DMS114 treated with DMSO at 0.1 percent for 48 hours (cell line): ENCODE results near the gene MRGPRX3.

Experiments used
- DNase-seq: peaks from one replicate; lab custom pipeline; 2025; ENCODE audit not compliant: unreplicated experiment; lab: John Stamatoyannopoulos, UW

The MRGPRX3 gene

DNA sequence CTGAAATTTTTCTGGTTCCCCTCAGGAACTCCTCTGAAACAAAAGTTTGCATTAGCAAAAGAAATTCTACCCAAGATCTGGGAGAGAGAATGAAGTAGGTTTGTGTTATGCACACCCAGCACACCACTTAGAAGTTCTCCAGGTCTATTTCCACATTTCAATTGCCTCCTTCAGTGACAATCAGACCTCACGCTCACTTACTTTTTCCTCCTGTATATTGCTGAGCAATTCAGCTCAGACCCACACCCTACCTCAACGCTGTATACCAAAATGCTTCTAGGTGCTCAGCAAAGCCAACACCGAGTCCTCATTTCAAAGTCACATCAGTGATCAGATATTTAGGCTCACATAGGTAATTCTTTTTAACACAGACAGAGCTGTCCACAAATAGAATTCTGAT, 19.2 kb downstream of the MRGPRX3 start:
- no peak for DNase-seq

DNA sequence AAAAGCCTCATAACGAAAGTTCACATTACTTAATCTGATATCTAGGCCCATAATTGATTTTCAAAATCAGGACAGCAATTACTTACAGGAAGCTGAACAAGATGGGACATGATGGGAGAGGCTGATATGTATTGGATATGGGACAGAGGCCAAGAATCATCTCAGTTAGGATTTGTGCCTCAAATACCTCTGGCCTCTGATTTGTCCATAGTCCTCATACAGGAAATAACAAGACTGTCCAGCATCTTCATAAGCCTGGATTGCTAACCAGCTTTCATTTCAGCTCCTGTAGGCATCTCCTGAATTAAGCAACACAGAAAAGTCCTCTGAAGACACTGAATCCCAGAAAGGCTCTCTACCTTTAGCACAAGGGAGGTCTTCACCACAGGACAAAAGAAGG, 36.0 kb downstream of the MRGPRX3 start:
- DNase-seq, result no peak

DNA sequence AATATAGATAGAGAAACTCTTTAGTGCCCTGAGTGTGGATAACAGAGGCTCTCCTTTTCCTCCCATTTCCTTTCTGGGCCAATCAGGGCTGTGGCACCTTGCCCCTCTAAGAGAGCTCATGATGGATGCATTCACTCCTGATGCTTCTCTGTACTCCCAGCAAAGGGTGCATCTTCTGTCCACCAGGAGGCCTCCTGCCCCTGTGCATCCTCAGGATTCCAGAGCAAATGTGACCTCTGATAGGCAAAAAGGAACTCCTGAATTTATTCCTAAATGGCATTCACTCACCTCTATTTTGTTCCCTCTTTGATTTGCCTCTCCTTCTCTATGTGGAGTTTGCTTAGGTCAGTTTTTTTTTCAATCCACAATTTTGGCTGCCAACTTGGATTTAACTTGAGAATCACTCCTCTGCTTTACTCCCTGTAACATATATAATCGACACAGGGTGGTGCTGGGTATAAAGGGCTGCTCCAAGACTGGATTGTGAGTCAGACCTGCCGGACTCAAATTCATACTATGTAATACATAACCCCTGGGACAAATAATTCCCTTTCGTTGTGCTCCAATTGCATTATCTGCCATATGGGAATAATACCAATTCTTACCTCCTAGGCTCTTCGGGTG, 39.1 kb downstream of the MRGPRX3 start:
- no peak for DNase-seq

DNA sequence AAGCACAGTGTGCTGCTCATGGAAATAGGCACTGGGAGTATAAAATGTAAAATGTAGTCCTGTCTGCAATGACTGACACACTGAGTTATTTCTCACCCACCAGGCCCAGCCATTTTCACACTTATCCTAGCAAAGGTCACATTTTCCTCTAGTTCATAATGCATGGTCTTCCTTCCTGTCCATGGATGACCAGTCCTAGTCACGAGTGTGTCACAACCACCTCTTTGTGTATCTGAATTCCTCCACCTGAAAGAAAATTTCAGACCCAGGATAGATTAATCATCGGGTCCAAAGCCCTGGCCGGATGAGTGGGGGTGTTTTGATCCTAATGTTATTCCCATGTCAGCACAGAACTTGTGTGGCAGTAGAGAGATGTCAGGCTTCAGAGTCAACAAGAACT, 40.3 kb downstream of the MRGPRX3 start, which contains the start of gene MRGPRX4:
TSS of gene MRGPRX4 (plus strand) at position 172 of the 400 bp plus-strand sequence. CDS start 420 bp downstream, outside the sequence.
- no peak for DNase-seq

DNA sequence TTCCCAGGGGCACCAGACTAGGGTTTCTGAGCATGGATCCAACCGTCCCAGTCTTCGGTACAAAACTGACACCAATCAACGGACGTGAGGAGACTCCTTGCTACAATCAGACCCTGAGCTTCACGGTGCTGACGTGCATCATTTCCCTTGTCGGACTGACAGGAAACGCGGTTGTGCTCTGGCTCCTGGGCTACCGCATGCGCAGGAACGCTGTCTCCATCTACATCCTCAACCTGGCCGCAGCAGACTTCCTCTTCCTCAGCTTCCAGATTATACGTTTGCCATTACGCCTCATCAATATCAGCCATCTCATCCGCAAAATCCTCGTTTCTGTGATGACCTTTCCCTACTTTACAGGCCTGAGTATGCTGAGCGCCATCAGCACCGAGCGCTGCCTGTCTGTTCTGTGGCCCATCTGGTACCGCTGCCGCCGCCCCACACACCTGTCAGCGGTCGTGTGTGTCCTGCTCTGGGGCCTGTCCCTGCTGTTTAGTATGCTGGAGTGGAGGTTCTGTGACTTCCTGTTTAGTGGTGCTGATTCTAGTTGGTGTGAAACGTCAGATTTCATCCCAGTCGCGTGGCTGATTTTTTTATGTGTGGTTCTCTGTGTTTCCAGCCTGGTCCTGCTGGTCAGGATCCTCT, 41.0 kb downstream of the MRGPRX3 start:
- no peak for DNase-seq
